Measurements from ENCODE around the gene JUP.

The JUP gene

GRCh38 chr17:41738077-41738800 is 48.3 kb downstream of the JUP start:
- TF ChIP-seq, protein P1, sequence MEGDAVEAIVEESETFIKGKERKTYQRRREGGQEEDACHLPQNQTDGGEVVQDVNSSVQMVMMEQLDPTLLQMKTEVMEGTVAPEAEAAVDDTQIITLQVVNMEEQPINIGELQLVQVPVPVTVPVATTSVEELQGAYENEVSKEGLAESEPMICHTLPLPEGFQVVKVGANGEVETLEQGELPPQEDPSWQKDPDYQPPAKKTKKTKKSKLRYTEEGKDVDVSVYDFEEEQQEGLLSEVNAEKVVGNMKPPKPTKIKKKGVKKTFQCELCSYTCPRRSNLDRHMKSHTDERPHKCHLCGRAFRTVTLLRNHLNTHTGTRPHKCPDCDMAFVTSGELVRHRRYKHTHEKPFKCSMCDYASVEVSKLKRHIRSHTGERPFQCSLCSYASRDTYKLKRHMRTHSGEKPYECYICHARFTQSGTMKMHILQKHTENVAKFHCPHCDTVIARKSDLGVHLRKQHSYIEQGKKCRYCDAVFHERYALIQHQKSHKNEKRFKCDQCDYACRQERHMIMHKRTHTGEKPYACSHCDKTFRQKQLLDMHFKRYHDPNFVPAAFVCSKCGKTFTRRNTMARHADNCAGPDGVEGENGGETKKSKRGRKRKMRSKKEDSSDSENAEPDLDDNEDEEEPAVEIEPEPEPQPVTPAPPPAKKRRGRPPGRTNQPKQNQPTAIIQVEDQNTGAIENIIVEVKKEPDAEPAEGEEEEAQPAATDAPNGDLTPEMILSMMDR (IDR thresholded peaks at IDR 0.05; ENCODE audit: unreplicated experiment in 3 of 3): peak; percentile 99 to 100 (median 99)
- Mint-ChIP-seq H3K4me1 (peaks cover 14% of the 10 kb centered on the region), H3K36me3 (ENCODE audit: low read depth) (no peaks in the 10 kb centered on the region), H3K4me3 (peak overlapping the region in 1 of 3 experiments; percentile 57), H3K27me3 (ENCODE audit: low read depth) (peaks cover 54% of the 10 kb centered on the region), H3K9me3 (no peaks in the 10 kb centered on the region), H3K27ac (peak overlapping the region; percentile 33 to 72 (median 57))

DNA sequence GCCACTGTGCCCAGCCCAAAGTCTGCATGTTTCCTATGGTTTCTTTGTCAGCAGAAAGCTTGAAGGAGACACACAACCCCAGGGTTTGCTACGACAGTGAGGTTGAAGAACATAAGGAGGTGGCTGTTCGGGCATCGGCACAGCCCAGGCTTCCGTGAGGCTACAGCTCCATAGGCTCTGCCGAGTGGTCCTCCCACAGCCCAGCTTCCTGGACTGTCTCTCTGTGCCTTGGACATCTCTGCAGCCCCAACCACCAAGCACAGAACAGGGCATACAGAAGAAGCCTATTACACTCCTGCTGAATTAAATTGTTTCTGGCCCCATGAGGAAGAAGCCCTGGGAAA is 48.9 kb downstream of the JUP start:
- Mint-ChIP-seq H3K4me1 (peaks cover 14% of the 10 kb centered on the region), H3K9me3 (no peaks in the 10 kb centered on the region), H3K4me3 (peak overlapping the region in 1 of 3 experiments; percentile 57), H3K27me3 (ENCODE audit: low read depth) (peaks cover 60% of the 10 kb centered on the region), H3K27ac (peak overlapping the region in 2 of 3 experiments; percentile 33 to 72), H3K36me3 (ENCODE audit: low read depth) (no peaks in the 10 kb centered on the region)
- TF ChIP-seq, protein P1 (IDR thresholded peaks at IDR 0.05; ENCODE audit: unreplicated experiment in 3 of 3): no peak

- no peaks in the 10 kb centered on the region for H3K36me3 Mint-ChIP-seq (ENCODE audit: low read depth)
- peaks cover 65% of the 10 kb centered on the region for H3K27me3 Mint-ChIP-seq (ENCODE audit: low read depth)
- peaks cover 14% of the 10 kb centered on the region for H3K4me1 Mint-ChIP-seq
- no peaks in the 10 kb centered on the region for H3K9me3 Mint-ChIP-seq
- TF ChIP-seq, protein P1 (IDR thresholded peaks at IDR 0.05; ENCODE audit: unreplicated experiment in 3 of 3): no peak
- H3K27ac Mint-ChIP-seq: no peak overlapping the region
- peak overlapping the region in 1 of 3 experiments; percentile 35 for H3K4me3 Mint-ChIP-seq
Measured at GRCh38 chr17:41736983-41737679, 49.4 kb downstream of the JUP start.

- no peaks in the 10 kb centered on the region for H3K9me3 Mint-ChIP-seq
- H3K4me1 Mint-ChIP-seq: peaks cover 19% of the 10 kb centered on the region
- TF ChIP-seq, protein P1 (IDR thresholded peaks at IDR 0.05; ENCODE audit: unreplicated experiment in 3 of 3): no peak
- H3K27me3 Mint-ChIP-seq (ENCODE audit: low read depth): peaks cover 79% of the 10 kb centered on the region
- H3K36me3 Mint-ChIP-seq (ENCODE audit: low read depth): no peaks in the 10 kb centered on the region
- no peak overlapping the region for H3K27ac Mint-ChIP-seq
- H3K4me3 Mint-ChIP-seq: peak overlapping the region; percentile 1 to 39 (median 8)
Measured at GRCh38 chr17:41735744-41736143, 50.8 kb downstream of the JUP start.

DNA sequence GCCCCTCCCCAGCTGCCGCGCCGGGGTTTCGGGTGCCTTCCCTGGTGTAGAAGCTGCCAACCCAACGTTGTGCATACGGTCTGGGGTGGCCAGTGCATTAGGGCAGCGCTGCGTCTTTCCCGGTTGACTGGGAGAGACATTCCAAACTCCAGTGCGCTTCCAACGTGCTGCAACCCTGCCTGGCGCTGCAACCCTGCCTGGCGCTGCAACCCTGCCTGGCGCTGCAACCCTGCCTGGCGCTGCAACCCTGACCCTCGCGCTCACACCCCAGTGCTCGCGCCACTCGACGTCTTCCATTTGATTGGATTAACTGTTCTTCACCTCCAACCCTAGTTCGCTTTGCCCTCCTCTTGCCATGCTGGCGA is 51.6 kb downstream of the JUP start:
- TF ChIP-seq, protein P1 (IDR thresholded peaks at IDR 0.05; ENCODE audit: unreplicated experiment in 3 of 3): no peak
- H3K27ac Mint-ChIP-seq: no peak overlapping the region
- no peaks in the 10 kb centered on the region for H3K9me3 Mint-ChIP-seq
- peak overlapping the region; percentile 81 to 83 (median 82) for H3K4me3 Mint-ChIP-seq
- no peaks in the 10 kb centered on the region for H3K36me3 Mint-ChIP-seq (ENCODE audit: low read depth)
- H3K4me1 Mint-ChIP-seq: peaks cover 19% of the 10 kb centered on the region
- H3K27me3 Mint-ChIP-seq (ENCODE audit: low read depth): peaks cover 87% of the 10 kb centered on the region

Measured in nephron (organoid).